Measurements from ENCODE around the gene CPT1A.

DNA sequence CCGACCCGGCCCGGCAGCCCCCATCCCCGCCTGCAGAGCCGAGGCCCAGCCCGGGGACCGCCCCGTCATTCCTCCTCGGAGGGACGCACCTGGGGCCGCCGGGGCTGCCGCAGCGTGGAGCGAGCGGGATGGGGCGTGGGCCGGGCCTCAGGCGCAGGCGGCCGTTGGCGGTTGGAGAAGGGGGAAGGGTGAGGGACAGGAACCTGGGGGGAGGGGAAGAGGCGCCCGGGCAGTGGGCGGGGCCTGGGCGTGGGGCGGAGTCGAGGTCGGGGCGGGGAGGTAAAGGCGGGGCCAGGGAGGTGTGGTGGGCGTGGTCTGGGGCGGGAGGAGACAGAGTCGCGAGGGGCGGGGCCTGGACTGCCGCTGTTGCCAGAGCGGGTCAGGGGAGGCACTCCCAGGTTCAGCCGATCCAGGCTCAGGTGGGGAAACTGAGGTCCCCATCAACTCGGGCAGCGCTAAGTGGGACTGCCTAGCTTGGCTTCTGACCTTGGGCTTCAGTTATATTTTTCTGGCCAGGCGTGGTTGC lies 90.3 kb downstream of the CPT1A start, which contains the start of gene TESMIN:
- no peak for TF ChIP-seq CTCF (IDR thresholded peaks at IDR 0.05)
- TF ChIP-seq POLR2A (IDR thresholded peaks at IDR 0.05), result no peak

Data from Peyer's patch (tissue), 4 donors.